Activated T-cell treated with anti-CD3 and anti-CD28 coated beads for 4 hours (primary cell): ENCODE measurements around the gene FOXP1.

ENCODE experiments used
- DNase-seq: peaks from one replicate; pipeline ENCODE4 v3.0.0-alpha.2; 2020

Gene FOXP1

GRCh38 chr3:71288269-71288930 is 295.1 kb downstream of the FOXP1 start:
- DNase-seq: no peak

- no peak for DNase-seq
These were observed 298.4 kb downstream of the FOXP1 start for GRCh38 chr3:71285086-71285485.

- DNase-seq: no peak
These were observed 300.6 kb downstream of the FOXP1 start for GRCh38 chr3:71282976-71283375.

GRCh38 chr3:71281280-71281679 is 302.2 kb downstream of the FOXP1 start:
- DNase-seq: no peak

GRCh38 chr3:71277341-71277740 is 306.2 kb downstream of the FOXP1 start:
- no peak for DNase-seq

GRCh38 chr3:71276531-71276930 is 307.0 kb downstream of the FOXP1 start:
- no peak for DNase-seq

- DNase-seq: no peak
These were observed 310.1 kb downstream of the FOXP1 start for GRCh38 chr3:71273453-71273852.

GRCh38 chr3:71271596-71271995 is 311.9 kb downstream of the FOXP1 start:
- DNase-seq: no peak

GRCh38 chr3:71269906-71270305 is 313.6 kb downstream of the FOXP1 start:
- DNase-seq: peak; percentile 5

GRCh38 chr3:71268462-71268999 is 315.0 kb downstream of the FOXP1 start:
- DNase-seq: no peak

GRCh38 chr3:71266875-71267274 is 316.7 kb downstream of the FOXP1 start:
- DNase-seq: no peak

- DNase-seq: no peak
These were observed 318.1 kb downstream of the FOXP1 start for GRCh38 chr3:71265365-71265915.

- no peak for DNase-seq
These were observed 318.7 kb downstream of the FOXP1 start for GRCh38 chr3:71264840-71265239.

- no peak for DNase-seq
These were observed 320.9 kb downstream of the FOXP1 start for GRCh38 chr3:71262364-71263265.

- no peak for DNase-seq
These were observed 322.7 kb downstream of the FOXP1 start for GRCh38 chr3:71260782-71261181.

GRCh38 chr3:71258526-71258925 is 325.0 kb downstream of the FOXP1 start:
- no peak for DNase-seq

GRCh38 chr3:71258116-71258515 is 325.4 kb downstream of the FOXP1 start:
- no peak for DNase-seq

- no peak for DNase-seq
These were observed 328.0 kb downstream of the FOXP1 start for GRCh38 chr3:71255498-71255897.

GRCh38 chr3:71254281-71255057 is 329.1 kb downstream of the FOXP1 start:
- DNase-seq: no peak

- DNase-seq: no peak
These were observed 330.4 kb downstream of the FOXP1 start for GRCh38 chr3:71253169-71253568.

GRCh38 chr3:71252466-71252865 is 331.1 kb downstream of the FOXP1 start:
- no peak for DNase-seq

GRCh38 chr3:71251156-71251775 is 332.3 kb downstream of the FOXP1 start:
- DNase-seq: no peak
